K562 (cell line): Measurements from ENCODE around the gene WNT6. TPM values are rescaled to one million over a fixed set of nuclear protein-coding genes. Genes with fewer than 3 reads are reported as not detected.

ENCODE experiments used
- CBX8 ChIP-seq: fragments of 200-600 bp; sonication (generic); IDR thresholded peaks from 2 replicates; pipeline ENCODE4 v1.6.1; 2012; ENCODE audit warnings: borderline replicate concordance, mixed run types, low read depth, mild to moderate bottlenecking, moderate library complexity, mixed read lengths, low read length, control low read depth, inconsistent platforms; ENCODE audit not compliant: poor library complexity, severe bottlenecking; ENCODE audit errors: extremely low read depth
- ETV6 ChIP-seq, 3 experiments: fragments of 150-350 bp in 1 of 3; sonication (generic) in 1 of 3; formaldehyde crosslinking in 1 of 3; IDR thresholded peaks; 2 replicates each; pipeline versions ENCODE4 v1.6.1 to v1.8.0; 2014 to 2022; ENCODE audit warnings: borderline replicate concordance in 2 of 3, low read depth in 2 of 3, antibody characterized with exemption in 1 of 3, low read length in 1 of 3, mild to moderate bottlenecking in 1 of 3, missing genetic modification reagents in 1 of 3
- FOXJ3 ChIP-seq: sonication (generic); formaldehyde crosslinking; IDR thresholded peaks from 2 replicates; pipeline ENCODE4 v1.4.0; 2020; ENCODE audit warnings: mild to moderate bottlenecking, missing genetic modification reagents
- HDAC1 ChIP-seq, 2 experiments: fragments of 450-650 bp; IDR thresholded peaks; 2 replicates each; pipeline ENCODE4 v1.6.1; 2016 to 2017; ENCODE audit warnings: inconsistent platforms in 1 of 2, mild to moderate bottlenecking in 1 of 2, moderate library complexity in 1 of 2
- MNT ChIP-seq, 2 experiments: fragments of 450-650 bp; conservative IDR thresholded peaks; 2 replicates each; pipeline ENCODE4 v1.6.1; 2017; ENCODE audit warnings: mild to moderate bottlenecking in 2 of 2, moderate library complexity in 2 of 2
- MYNN ChIP-seq, 2 experiments: sonication (generic); formaldehyde crosslinking in 1 of 2; IDR thresholded peaks; 2 replicates each; pipeline versions ENCODE4 v1.5.0 to v1.6.1; 2016 to 2020; ENCODE audit warnings: antibody characterized with exemption in 1 of 2, missing genetic modification reagents in 1 of 2
- NBN ChIP-seq: fragments of 450-650 bp; IDR thresholded peaks from 2 replicates; pipeline ENCODE4 v1.6.1; 2016; ENCODE audit warnings: low read depth, mild to moderate bottlenecking
- POLR2H ChIP-seq: IDR thresholded peaks from 2 replicates; pipeline ENCODE4 v1.6.1; 2016; ENCODE audit warnings: missing genetic modification characterization, low read depth, mild to moderate bottlenecking, control low read depth, missing compliant biosample characterization, moderate library complexity
- RCOR1 ChIP-seq, 2 experiments: IDR thresholded peaks; 2 replicates each; pipeline ENCODE4 v1.6.1; 2012; ENCODE audit warnings: low read depth in 2 of 2, low read length in 2 of 2, borderline replicate concordance in 1 of 2, improper control_type of control experiment in 1 of 2
- RFX1 ChIP-seq: fragments of 450-650 bp; IDR thresholded peaks from 2 replicates; pipeline ENCODE4 v1.6.1; 2016; ENCODE audit warnings: mild to moderate bottlenecking, moderate library complexity
- SMAD3 ChIP-seq: fragments of 450-650 bp; formaldehyde crosslinking; conservative IDR thresholded peaks from 2 replicates; pipeline ENCODE4 v1.4.0; 2020; ENCODE audit warnings: mild to moderate bottlenecking
- WHSC1 ChIP-seq: IDR thresholded peaks from one replicate; pipeline ENCODE4 v1.6.1; 2012; ENCODE audit warnings: low read length, control low read depth, inconsistent platforms
- ZKSCAN1 ChIP-seq: fragments of 150-350 bp; IDR thresholded peaks from 2 replicates; pipeline ENCODE4 v1.6.1; 2016; ENCODE audit warnings: low read depth, low read length
- ZKSCAN8 ChIP-seq: fragments of 200-800 bp; sonication (Bioruptor generic); IDR thresholded peaks from 2 replicates; pipeline ENCODE4 v1.6.1; 2016; ENCODE audit warnings: missing genetic modification characterization, missing compliant biosample characterization
- ZNF511 ChIP-seq: sonication (generic); formaldehyde crosslinking; IDR thresholded peaks from 2 replicates; pipeline ENCODE4 v1.8.0; 2022; ENCODE audit warnings: mild to moderate bottlenecking, missing genetic modification reagents
- polyA plus RNA-seq, 8 experiments: library from polyadenylated mRNA; depleted of rRNA in 4 of 8; stranded (reverse) in 5 of 8; unstranded in 3 of 8; fragments of >200 nt; fragmentation: Nextera tagmentation in 2 of 8; fragmentation: Illumina TruSeq in 1 of 8; extraction: Ambion mirVana in 2 of 8; extraction: Trizol in 1 of 8; gene quantifications; 2 replicates each; pipeline versions ENCODE4 v1.2.1 to v1.2.3, GENCODE V29; 2011 to 2014; ENCODE audit warnings: inconsistent platforms in 1 of 8, missing spikeins in 1 of 8
- total RNA-seq, 7 experiments: library from RNA; depleted of rRNA in 6 of 7; stranded (reverse); fragments of >200 nt in 6 of 7; fragmentation: Illumina TruSeq in 2 of 7; extraction: Trizol in 2 of 7; gene quantifications; 2 replicates each; pipeline versions ENCODE4 v1.2.1 to v1.2.3, GENCODE V29; 2011 to 2021; ENCODE audit warnings: low replicate concordance in 1 of 7
- TF ChIP-seq, protein P1 (sequence below): IDR thresholded peaks from 2 replicates; pipeline ENCODE4 v1.6.1; 2011; ENCODE audit warnings: borderline replicate concordance, low read depth, mild to moderate bottlenecking, moderate library complexity, low read length; ENCODE audit not compliant: insufficient read depth, poor library complexity, severe bottlenecking
- TF ChIP-seq, protein P2 (sequence below): sonication (generic); formaldehyde crosslinking; IDR thresholded peaks from 2 replicates; pipeline ENCODE4 v1.5.0; 2020; ENCODE audit warnings: missing genetic modification reagents
- TF ChIP-seq, protein P3 (sequence below): fragments of 450-650 bp; IDR thresholded peaks from 2 replicates; pipeline ENCODE4 v1.6.1; 2016; ENCODE audit warnings: missing biosample characterization, missing genetic modification characterization

Gene WNT6
- total and polyA plus RNA-seq, 9 of the 15 experiments (the other 6 are each of a cell fraction or from before 2014, with no cell fraction given) = not detected

DNA sequence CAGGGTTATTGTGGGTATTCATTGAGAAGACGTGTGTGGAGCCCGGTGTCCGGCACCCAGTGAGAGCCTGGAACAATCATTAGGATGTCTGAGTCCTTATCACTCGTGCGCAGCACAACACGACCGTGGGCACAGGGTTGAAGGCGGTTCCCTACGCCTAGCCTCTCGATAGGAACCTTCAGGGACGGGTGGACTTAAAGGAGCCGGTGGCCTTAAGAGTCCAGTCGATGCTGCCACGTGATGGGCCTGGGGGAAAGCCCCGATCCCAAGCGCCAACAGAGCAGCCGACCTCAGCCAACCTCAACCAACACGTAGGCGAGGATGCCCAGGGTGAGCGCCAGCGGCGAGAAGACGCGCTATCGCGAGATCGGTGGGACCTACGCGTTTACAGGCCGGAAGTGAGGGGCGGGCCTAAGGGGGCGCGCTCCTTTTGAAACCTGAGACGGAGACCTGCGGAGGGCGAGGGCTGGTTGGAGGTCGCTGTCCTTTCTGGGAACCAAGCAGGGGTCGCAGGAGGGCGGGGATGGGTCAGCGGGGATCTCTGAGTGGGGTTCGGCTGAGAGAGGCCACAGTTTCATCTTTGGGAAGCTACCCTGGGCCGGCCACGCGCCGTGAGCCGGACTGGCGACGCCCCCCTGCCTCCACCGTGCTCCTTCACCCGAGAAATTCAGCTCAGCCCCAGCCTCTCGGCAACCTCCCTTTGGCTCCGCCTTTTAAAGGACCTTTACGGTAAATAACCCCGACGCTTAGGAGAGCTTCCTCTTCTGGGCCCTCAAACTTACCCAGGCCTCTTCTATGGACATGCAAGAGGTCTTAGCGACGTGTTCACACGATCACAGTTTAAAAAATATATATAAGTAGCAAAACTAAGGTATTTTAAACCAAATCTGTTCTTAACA lies 49.4 kb downstream of the WNT6 start (continued):
- TF ChIP-seq MNT (conservative IDR thresholded peaks at IDR 0.05) (peak; percentile 72 to 91), RCOR1 (IDR thresholded peaks at IDR 0.05; ENCODE audit: borderline replicate concordance in 1 of 2, low read depth in 2 of 2, low read length in 2 of 2) (no peak), MYNN (IDR thresholded peaks at IDR 0.05) (0 out of 2 replicates have a peak, but pooled peaks have one; percentile 39), MYNN (CRISPR knock-in tag; IDR thresholded peaks at IDR 0.05) (no peak), ZNF511 (CRISPR knock-in tag) (peak; percentile 47; the same call in 1 of the 2 replicates), SMAD3 (CRISPR knock-in tag) (no peak), CBX8 (no peak), ETV6 (IDR thresholded peaks at IDR 0.05; ENCODE audit: borderline replicate concordance in 1 of 2, low read depth in 2 of 2, low read length in 1 of 2) (no peak), ETV6 (CRISPR knock-in tag; IDR thresholded peaks at IDR 0.05; ENCODE audit: borderline replicate concordance) (no peak), ZKSCAN1 (no peak), RFX1 (no peak), NBN (no peak), HDAC1 (IDR thresholded peaks at IDR 0.05) (peak in 1 of 2 experiments; percentile 91; a peak in 2 of 4 replicates), FOXJ3 (CRISPR knock-in tag) (no peak), ZKSCAN8 (CRISPR knock-in tag) (no peak), WHSC1 (no peak), POLR2H (0 out of 2 replicates have a peak, but pooled peaks have one; percentile 57)
- TF ChIP-seq, protein P1, sequence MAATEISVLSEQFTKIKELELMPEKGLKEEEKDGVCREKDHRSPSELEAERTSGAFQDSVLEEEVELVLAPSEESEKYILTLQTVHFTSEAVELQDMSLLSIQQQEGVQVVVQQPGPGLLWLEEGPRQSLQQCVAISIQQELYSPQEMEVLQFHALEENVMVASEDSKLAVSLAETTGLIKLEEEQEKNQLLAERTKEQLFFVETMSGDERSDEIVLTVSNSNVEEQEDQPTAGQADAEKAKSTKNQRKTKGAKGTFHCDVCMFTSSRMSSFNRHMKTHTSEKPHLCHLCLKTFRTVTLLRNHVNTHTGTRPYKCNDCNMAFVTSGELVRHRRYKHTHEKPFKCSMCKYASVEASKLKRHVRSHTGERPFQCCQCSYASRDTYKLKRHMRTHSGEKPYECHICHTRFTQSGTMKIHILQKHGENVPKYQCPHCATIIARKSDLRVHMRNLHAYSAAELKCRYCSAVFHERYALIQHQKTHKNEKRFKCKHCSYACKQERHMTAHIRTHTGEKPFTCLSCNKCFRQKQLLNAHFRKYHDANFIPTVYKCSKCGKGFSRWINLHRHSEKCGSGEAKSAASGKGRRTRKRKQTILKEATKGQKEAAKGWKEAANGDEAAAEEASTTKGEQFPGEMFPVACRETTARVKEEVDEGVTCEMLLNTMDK = no peak
- TF ChIP-seq, protein P2, sequence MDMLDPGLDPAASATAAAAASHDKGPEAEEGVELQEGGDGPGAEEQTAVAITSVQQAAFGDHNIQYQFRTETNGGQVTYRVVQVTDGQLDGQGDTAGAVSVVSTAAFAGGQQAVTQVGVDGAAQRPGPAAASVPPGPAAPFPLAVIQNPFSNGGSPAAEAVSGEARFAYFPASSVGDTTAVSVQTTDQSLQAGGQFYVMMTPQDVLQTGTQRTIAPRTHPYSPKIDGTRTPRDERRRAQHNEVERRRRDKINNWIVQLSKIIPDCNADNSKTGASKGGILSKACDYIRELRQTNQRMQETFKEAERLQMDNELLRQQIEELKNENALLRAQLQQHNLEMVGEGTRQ (CRISPR knock-in tag) = no peak
- TF ChIP-seq, protein P3, sequence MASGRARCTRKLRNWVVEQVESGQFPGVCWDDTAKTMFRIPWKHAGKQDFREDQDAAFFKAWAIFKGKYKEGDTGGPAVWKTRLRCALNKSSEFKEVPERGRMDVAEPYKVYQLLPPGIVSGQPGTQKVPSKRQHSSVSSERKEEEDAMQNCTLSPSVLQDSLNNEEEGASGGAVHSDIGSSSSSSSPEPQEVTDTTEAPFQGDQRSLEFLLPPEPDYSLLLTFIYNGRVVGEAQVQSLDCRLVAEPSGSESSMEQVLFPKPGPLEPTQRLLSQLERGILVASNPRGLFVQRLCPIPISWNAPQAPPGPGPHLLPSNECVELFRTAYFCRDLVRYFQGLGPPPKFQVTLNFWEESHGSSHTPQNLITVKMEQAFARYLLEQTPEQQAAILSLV (tag) = no peak
